GM12864 (cell line): ENCODE data around the gene JCAD.
A peak's percentile ranks its signal among the peaks of the same experiment; 100 is the strongest.
"Not testable (repeated sequence)": the region's sequence is repeated elsewhere in the genome, so short reads cannot be mapped to it uniquely, and the experiment has no call there.

Source experiments
- DNase-seq: peaks from one replicate; pipeline ENCODE4 v3.0.0-alpha.2; 2011; ENCODE audit warnings: low read depth
- H3K4me3 ChIP-seq: 2 replicates; pipeline ENCODE4 v1.5.1; 2011; ENCODE audit warnings: mild to moderate bottlenecking, low read depth, low read length, control low read depth
- CTCF ChIP-seq: IDR thresholded peaks from 2 replicates; pipeline ENCODE4 v1.5.1; 2011; ENCODE audit warnings: low read depth, mild to moderate bottlenecking, moderate library complexity, low read length, control low read depth, inconsistent platforms; ENCODE audit errors: missing control alignments

The JCAD gene

DNA sequence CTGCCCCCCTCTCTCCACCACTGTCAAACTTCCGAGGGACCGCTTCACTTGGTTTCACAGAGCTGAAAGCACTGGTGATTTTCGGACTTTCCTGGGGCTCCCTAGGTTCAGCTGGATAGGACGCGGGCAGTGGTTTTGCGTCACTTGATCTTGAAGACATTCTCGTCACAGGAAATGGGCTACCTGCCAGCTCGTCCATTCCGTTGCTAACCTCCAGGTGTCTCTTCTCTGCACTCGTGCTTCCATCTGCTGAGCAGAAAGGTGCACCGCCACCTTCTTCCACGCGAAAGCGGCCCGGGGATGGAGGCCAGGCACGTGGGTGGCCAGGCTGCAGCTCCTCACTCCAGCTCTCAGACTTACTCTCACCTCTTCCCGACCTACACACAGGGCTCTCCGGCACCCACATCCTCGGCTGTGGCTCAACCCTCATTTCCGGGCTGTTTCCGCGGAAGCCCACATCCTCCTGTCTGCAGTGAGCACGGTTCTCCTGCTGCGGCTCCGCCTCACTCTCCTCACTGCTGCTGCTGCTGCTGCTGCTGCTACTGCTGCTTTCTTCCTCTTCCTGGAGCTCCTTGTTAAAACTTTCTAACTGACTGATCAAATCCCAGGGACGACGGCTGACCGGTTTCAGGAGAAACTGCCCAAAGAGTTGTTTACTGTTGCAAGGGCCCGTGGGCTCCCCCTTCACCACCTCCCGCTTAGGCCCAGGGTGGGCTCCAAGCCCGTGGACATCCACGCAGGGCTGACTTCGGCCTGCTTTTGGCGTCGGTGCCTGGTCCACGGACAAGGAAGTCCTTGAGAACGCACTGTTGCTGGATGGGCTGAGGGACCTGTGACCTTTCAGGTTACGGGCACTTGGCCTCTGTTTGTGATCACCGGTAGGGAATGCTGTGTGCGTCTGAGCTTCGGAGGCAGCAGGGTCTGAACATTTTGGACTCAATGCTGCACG lies 32.1 kb downstream of the JCAD start:
- TF ChIP-seq CTCF: peak; percentile 64
- peak overlapping the region; percentile 41 for H3K4me3 ChIP-seq
- DNase-seq: peak; percentile 42

DNA sequence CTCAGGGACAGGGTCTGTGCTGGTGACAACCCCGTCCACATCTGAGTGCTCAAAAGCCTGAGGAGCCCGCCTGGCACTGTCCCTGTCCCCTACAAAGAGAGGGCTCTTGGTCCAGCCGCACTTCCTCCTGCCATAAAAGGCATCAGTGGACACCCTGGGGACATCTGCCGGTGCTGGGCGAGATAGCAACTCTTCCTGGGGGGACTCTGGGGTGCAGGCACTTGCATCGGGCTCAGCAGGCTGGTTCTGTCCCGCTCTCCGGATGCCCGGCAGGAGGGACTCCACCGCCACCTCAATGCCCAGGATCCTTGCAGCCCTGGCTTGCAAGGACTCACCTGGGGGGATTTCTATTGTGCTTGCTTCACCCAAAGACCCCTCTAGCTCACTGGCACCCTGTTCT lies 32.8 kb downstream of the JCAD start:
- H3K4me3 ChIP-seq: peak overlapping the region; percentile 41; the same call in 1 of the 2 replicates
- DNase-seq: no peak
- TF ChIP-seq CTCF: peak; percentile 6

DNA sequence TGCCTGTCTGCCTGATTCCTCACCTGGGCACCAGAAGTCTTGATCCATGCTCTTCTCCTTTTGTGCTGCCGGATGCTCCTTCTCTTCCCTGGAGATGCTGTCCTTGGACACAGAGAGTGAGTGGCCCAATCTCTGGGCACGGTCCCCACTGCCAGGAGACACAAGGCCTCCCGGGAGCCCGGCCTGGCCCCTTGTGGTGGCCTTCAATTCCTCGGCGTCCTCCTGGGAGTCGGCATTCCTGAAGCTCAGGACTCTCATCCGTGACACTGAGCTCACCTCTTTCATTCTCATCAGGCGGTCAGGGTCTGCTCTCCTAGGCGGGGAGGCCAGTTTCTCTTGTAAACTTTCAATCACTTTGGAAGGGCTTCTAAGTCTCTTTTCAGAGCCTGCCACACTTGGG lies 33.3 kb downstream of the JCAD start:
- no peak for DNase-seq
- H3K4me3 ChIP-seq: no peak overlapping the region
- no peak for TF ChIP-seq CTCF

DNA sequence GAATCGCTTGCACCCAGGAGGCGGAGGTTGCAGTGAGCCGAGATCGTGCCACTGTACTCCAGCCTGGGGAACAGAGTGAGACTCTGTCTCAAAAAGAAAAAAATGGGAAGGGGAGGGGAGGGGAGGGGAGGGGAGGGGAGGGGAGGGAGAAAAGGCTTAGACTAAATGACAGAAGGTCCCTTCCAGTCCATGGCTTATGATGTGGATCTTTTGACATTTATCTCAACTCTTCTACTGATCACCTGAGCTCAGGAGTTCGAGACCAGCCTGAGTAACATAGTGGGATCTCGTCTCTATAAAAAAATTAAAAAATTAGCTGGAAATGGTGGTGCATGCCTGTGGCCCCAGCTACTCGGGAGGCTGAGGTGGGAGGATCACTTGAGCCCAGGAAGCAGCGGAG lies 34.0 kb downstream of the JCAD start:
- H3K4me3 ChIP-seq, DNase-seq: not testable (repeated sequence)

GRCh38 chr10:30022590-30022989 lies 36.8 kb downstream of the JCAD start:
- DNase-seq: no peak
- no peak overlapping the region for H3K4me3 ChIP-seq
- TF ChIP-seq CTCF: no peak

- no peak overlapping the region for H3K4me3 ChIP-seq
- no peak for DNase-seq
- no peak for TF ChIP-seq CTCF
Measured at GRCh38 chr10:30019468-30019867, 39.9 kb downstream of the JCAD start.

GRCh38 chr10:30018496-30018895 lies 40.9 kb downstream of the JCAD start:
- H3K4me3 ChIP-seq: no peak overlapping the region
- DNase-seq: no peak
- TF ChIP-seq CTCF: no peak
